Measurements from ENCODE around the gene FAM240A. TPM values are rescaled to one million over a fixed set of nuclear protein-coding genes. Genes with fewer than 3 reads are reported as not detected.

Gene FAM240A
- total RNA-seq, 1 donor from 2014 or later: not detected

GRCh38 chr3:46593274-46593862, 19.0 kb upstream of the FAM240A start:
- Mint-ChIP-seq H3K27me3 (no peaks in the 10 kb centered on the region), H3K27ac (no peak overlapping the region), H3K4me3 (ENCODE audit: low read depth) (no peak overlapping the region), H3K9me3 (ENCODE audit: low read depth) (peaks cover 19% of the 10 kb centered on the region), H3K36me3 (ENCODE audit: insufficient read depth) (peaks cover 2% of the 10 kb centered on the region), H3K4me1 (ENCODE audit: low read depth) (no peaks in the 10 kb centered on the region)
- no peak for DNase-seq (ENCODE audit: low spot score, unreplicated experiment)
- no peak for TF ChIP-seq CTCF (IDR thresholded peaks at IDR 0.05; ENCODE audit: unreplicated experiment)

GRCh38 chr3:46593979-46594378, 18.3 kb upstream of the FAM240A start:
- Mint-ChIP-seq H3K36me3 (ENCODE audit: insufficient read depth) (peaks cover 2% of the 10 kb centered on the region), H3K4me1 (ENCODE audit: low read depth) (no peaks in the 10 kb centered on the region), H3K4me3 (ENCODE audit: low read depth) (no peak overlapping the region), H3K9me3 (ENCODE audit: low read depth) (peaks cover 19% of the 10 kb centered on the region), H3K27me3 (no peaks in the 10 kb centered on the region), H3K27ac (no peak overlapping the region)
- DNase-seq (ENCODE audit: low spot score, unreplicated experiment): no peak
- TF ChIP-seq CTCF (IDR thresholded peaks at IDR 0.05; ENCODE audit: unreplicated experiment): no peak

GRCh38 chr3:46594723-46595122, 17.6 kb upstream of the FAM240A start:
- no peaks in the 10 kb centered on the region for H3K4me1 Mint-ChIP-seq (ENCODE audit: low read depth)
- TF ChIP-seq CTCF (IDR thresholded peaks at IDR 0.05; ENCODE audit: unreplicated experiment): no peak
- no peak overlapping the region for H3K27ac Mint-ChIP-seq
- H3K27me3 Mint-ChIP-seq: no peaks in the 10 kb centered on the region
- DNase-seq (ENCODE audit: low spot score, unreplicated experiment): no peak
- peaks cover 19% of the 10 kb centered on the region for H3K9me3 Mint-ChIP-seq (ENCODE audit: low read depth)
- H3K4me3 Mint-ChIP-seq (ENCODE audit: low read depth): no peak overlapping the region
- H3K36me3 Mint-ChIP-seq (ENCODE audit: insufficient read depth): peaks cover 2% of the 10 kb centered on the region

- no peak for TF ChIP-seq CTCF (IDR thresholded peaks at IDR 0.05; ENCODE audit: unreplicated experiment)
- H3K27ac Mint-ChIP-seq: no peak overlapping the region
- no peak overlapping the region for H3K4me3 Mint-ChIP-seq (ENCODE audit: low read depth)
- no peak for DNase-seq (ENCODE audit: low spot score, unreplicated experiment)
- peaks cover 16% of the 10 kb centered on the region for H3K9me3 Mint-ChIP-seq (ENCODE audit: low read depth)
- H3K36me3 Mint-ChIP-seq (ENCODE audit: insufficient read depth): peaks cover 2% of the 10 kb centered on the region
- no peaks in the 10 kb centered on the region for H3K4me1 Mint-ChIP-seq (ENCODE audit: low read depth)
- no peaks in the 10 kb centered on the region for H3K27me3 Mint-ChIP-seq
These were observed 16.5 kb upstream of the FAM240A start for GRCh38 chr3:46595819-46596314.

GRCh38 chr3:46599590-46599989, 12.7 kb upstream of the FAM240A start:
- H3K27me3 Mint-ChIP-seq: no peaks in the 10 kb centered on the region
- no peak for DNase-seq (ENCODE audit: low spot score, unreplicated experiment)
- peaks cover 5% of the 10 kb centered on the region for H3K4me1 Mint-ChIP-seq (ENCODE audit: low read depth)
- no peaks in the 10 kb centered on the region for H3K36me3 Mint-ChIP-seq (ENCODE audit: insufficient read depth)
- no peak overlapping the region for H3K27ac Mint-ChIP-seq
- H3K9me3 Mint-ChIP-seq (ENCODE audit: low read depth): no peaks in the 10 kb centered on the region
- H3K4me3 Mint-ChIP-seq (ENCODE audit: low read depth): no peak overlapping the region
- no peak for TF ChIP-seq CTCF (IDR thresholded peaks at IDR 0.05; ENCODE audit: unreplicated experiment)
